HG02642 (cell line): ENCODE data around the gene KMT2C.

Experiments
- ATAC-seq: cut with Tn5 transposase; IDR thresholded peaks from one replicate; pipeline ENCODE4 v1.9.1; 2021; ENCODE audit warnings: mild to moderate bottlenecking; ENCODE audit not compliant: unreplicated experiment, poor library complexity

KMT2C gene

DNA sequence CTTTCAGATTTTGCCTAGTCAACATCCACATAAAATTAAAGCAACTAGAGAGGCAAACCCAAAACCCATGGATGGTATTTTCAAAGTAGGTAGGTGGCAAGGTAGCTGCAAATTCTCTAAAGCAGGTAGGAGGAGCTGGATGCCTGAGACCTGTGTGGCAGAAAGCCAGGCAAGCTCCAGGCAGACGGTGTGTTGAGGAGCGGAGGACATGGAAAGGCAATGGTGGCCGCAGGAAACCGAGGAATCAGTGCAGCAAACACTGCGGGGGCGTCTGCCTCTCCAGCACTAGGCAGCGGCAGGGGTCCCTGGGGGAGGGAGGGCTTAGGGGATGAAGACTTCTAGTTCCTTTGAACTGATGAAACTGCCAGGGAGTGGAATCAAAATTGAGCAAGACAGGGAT, 309.1 kb downstream of the KMT2C start:
- no peak for ATAC-seq

DNA sequence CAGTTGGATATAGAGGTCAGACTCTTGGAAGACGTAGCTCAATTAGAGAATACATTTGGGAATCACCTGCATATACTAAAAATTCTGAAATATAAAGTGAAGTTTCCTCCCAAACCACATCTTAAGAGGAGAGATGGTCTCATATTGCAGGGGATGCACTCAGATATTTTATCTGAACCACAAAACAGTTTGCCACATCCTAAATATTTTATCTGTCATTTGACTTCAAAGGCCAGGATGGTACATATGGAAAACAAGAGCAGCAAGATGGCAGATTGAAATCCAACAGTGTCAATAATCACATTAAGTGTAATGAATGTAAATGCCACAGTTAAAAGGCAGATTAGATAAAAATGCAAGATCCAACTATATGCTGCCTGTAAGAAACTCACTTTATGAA, 313.3 kb downstream of the KMT2C start:
- no peak for ATAC-seq

DNA sequence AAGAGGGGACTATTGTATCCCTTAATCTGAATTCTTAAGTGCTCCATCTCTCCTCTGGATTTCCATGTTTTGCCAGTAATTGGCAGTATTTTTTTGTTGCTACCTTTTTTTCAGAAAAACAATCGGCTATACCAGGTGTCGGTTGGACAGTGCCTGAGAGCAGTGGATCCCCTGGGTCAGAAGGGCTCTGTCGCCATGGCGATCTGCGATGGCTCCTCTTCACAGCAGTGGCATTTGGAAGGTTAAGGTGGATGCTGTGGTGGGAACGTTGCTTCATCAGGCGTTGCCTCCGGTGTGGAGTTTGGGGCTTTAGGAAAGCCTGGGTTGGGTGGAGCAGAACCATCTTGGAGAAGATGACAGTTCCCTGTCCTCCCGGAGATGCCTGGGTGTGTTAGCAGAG, 314.4 kb downstream of the KMT2C start:
- no peak for ATAC-seq

DNA sequence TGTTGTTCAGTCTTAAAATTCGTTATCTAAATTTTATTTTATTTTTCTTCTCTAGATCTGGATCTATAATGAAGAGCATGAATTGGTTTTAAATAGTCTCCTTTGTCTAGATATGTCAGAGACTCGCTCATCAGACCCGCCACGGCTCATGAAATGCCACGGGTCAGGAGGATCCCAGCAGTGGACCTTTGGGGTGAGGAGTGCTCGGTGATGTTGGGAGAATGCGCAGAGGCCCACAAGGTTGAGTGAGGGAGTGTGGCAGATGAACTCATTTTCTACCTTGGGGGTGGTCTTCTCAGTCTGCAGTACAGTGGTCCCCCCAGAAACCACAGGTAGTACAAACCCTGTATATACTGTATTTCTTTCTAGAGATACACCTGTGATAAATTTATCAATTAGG, 315.0 kb downstream of the KMT2C start:
- ATAC-seq, result no peak

GRCh38 chr7:152120210-152120609, 315.6 kb downstream of the KMT2C start:
- ATAC-seq, result no peak

GRCh38 chr7:152117356-152117755, 318.4 kb downstream of the KMT2C start:
- no peak for ATAC-seq

DNA sequence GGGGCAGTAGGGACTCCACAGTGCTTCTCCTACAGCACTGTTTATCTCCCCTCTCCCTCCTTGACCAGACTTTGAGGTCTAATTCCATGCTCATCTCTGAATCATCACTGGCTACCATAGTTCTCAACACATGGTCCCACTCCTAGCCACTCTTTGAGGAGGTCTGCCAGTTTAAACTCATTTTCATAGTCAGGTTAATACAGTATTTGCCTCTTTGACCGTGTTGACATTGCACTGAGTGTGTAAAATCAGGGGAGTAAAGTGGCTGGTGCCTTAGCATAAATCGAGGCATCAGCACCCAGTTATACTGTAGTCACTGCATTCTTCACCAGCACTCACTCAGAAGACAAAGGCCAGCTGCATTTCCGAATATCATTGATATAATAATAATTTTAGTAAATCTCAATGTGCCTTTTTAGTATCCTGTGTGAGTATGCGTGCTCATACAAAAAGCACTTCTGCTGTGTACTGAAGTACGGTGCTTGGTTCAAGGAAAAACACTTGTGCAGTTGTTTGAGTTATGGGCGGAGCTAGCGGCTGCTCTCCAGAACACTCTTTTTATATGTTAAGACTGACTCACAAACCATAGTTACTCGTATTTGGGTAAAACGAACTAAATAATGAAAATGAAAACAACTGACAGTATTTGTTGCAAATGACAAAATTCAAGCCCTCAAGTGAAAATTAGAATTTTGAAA, 320.6 kb downstream of the KMT2C start:
- no peak for ATAC-seq

DNA sequence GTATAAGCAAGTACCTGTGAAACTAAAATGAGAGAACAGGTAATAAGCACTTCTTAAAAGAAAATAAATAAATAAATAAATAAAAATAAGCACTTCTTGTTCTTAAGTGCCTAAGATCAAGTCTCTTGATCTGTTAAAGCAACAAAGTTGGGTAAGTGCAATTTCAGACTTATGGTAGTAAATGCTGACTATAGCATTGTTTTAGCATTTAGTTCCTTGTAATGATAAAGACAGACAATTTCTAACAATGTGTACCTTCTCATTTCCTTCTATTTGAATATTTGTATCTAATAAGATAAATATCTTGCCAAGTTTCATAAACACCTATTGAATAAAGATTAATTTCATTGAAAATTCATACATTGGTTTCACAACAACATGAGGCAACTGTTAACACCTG, 323.0 kb downstream of the KMT2C start:
- ATAC-seq, result no peak

- no peak for ATAC-seq
These were observed 327.4 kb downstream of the KMT2C start for GRCh38 chr7:152108359-152108758.

DNA sequence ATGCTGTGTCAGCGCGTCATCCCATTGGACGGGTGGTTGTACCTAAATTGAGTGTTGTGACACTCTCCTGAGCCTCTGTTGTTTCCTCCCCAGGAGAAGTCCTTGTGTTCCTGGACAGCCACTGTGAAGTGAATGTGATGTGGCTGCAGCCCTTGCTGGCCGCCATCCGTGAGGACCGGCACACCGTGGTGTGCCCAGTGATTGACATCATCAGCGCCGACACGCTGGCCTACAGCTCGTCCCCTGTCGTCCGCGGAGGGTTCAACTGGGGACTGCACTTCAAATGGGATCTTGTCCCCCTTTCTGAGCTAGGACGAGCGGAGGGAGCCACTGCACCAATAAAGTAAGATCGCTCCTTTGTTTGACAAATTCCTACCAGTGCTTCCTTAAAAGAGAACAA, 327.9 kb downstream of the KMT2C start:
- no peak for ATAC-seq

DNA sequence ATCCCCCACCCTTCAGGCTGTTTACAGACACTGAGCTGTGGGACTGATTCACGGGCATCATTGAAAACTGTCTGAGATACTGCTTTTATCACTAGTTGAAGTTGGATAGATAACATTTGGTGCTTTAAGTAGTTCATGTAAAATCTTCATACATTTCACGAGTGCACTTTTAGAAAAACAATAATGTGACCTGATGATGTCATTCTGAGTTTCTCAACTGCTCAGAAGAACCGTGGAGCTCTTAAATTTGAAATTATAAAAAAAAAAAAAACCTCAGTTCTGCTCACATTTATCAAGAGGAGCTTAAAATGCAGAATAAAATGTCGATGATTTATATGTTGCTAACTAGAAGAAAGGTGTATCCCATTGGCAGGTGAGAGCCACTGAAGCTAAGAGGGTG, 328.8 kb downstream of the KMT2C start:
- ATAC-seq, result no peak

- no peak for ATAC-seq
These were observed 330.6 kb downstream of the KMT2C start for GRCh38 chr7:152105205-152105604.

DNA sequence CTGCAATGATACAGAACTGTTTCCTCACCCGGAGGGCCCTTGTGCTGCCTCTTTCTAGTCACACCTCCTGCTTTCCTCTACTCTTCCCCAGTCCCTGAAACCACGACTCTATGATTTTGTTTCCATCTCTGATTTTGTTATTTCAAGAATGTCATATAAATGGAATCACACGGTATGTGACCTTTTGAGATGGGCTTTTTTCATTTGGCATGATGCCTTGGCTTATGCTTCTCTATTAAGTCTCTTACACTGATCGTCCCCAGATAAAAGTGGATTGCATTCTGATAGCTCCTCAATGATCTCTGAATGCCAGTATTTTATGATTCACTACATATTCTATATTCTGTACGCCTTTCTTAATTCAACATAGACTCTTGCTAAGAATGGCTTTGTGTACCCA, 332.1 kb downstream of the KMT2C start:
- no peak for ATAC-seq

DNA sequence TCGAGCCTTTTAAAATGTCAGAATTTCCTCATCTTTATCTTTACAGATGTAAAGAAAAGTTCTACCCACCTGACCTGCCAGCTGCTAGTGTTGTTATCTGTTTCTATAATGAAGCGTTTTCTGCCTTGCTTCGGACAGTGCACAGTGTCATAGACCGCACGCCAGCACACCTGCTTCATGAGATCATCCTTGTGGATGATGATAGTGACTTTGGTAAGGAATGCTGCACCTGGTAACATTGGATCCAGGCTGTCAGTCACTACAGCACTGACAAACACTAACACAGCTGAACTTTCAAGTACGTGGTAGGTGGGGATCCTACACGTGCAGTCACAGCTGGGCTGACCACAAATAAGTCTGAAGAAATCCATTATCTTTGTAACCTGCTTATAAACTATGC, 332.7 kb downstream of the KMT2C start:
- ATAC-seq, result no peak

- ATAC-seq, result no peak
These were observed 338.5 kb downstream of the KMT2C start for GRCh38 chr7:152097330-152097729.

- ATAC-seq, result no peak
These were observed 340.0 kb downstream of the KMT2C start for GRCh38 chr7:152095771-152096170.

GRCh38 chr7:152093717-152094116, 342.1 kb downstream of the KMT2C start:
- no peak for ATAC-seq

DNA sequence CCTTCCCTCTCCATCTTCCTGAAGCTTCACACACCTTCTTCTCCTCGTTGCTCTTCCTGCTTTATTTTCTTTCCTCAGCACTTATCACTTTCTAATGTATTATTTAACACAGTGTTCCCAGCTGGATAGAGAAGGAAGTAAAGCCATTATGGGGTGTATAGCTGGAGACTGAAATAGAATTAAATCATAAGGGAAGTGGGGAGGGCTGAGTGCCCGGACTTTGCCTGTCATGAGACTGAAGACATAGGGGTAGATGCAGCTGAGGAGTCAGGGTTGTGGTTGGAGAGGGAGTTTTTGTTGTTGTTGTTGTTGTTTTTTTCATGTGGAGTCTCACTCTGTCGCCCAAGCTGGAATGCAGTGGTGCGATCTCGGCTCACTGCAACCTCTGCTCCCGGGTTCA, 345.1 kb downstream of the KMT2C start:
- ATAC-seq, result no peak

DNA sequence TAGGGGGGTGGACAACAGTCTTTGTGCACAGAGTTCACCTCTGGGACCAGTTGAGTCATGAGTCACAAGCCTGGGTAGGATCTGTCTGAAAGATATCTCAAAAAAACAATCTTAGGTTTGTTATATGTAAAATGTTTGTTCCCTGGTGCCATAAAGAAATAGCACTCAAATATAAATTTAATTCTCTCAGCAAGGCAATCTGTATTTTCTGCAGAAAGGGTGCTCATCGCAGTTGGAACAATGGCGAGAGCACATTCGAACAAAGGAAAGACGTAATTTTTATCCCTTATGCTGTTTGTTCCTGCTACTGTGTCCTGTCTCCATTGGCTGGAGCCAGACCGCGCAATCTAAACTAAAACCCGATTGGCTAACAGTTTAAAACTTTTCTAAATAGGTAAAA, 346.6 kb downstream of the KMT2C start:
- ATAC-seq, result no peak

GRCh38 chr7:152086513-152086912, 349.3 kb downstream of the KMT2C start:
- no peak for ATAC-seq

GRCh38 chr7:152085131-152085530, 350.7 kb downstream of the KMT2C start:
- no peak for ATAC-seq
